Stimulated activated CD8-positive, alpha-beta memory T cell treated with anti-CD3 and anti-CD28 coated beads, Interleukin-7, amount 100 ng/mL, for 48 hours (primary cell): Measurements from ENCODE around the gene PABPN1L.

Experiments used
- DNase-seq, 2 donors: peaks; one replicate each; pipeline ENCODE4 v3.0.0-alpha.2; 2020; ENCODE audit warnings: low read depth in 1 of 2; ENCODE audit errors: extremely low read depth in 1 of 2

The PABPN1L gene

GRCh38 chr16:88870608-88871348, 4.3 kb upstream of the PABPN1L start:
- DNase-seq = no peak

- DNase-seq = no peak
Measured at GRCh38 chr16:88869673-88869980, 3.2 kb upstream of the PABPN1L start.

- no peak for DNase-seq
Measured at GRCh38 chr16:88868974-88869672, 2.7 kb upstream of the PABPN1L start.

- no peak for DNase-seq
Measured at GRCh38 chr16:88867581-88868246, 1.3 kb upstream of the PABPN1L start.

- no peak for DNase-seq
Measured at GRCh38 chr16:88865742-88866141, 718 bp downstream of the PABPN1L start.

GRCh38 chr16:88865310-88865709, 1.1 kb downstream of the PABPN1L start:
- DNase-seq = no peak

- DNase-seq = no peak
Measured at GRCh38 chr16:88864521-88864920, 1.9 kb downstream of the PABPN1L start.

- no peak for DNase-seq
Measured at GRCh38 chr16:88864099-88864498, 2.4 kb downstream of the PABPN1L start.

- DNase-seq = no peak
Measured at GRCh38 chr16:88863426-88863825, 3.0 kb downstream of the PABPN1L start.

GRCh38 chr16:88862968-88863367, 3.5 kb downstream of the PABPN1L start:
- no peak for DNase-seq

GRCh38 chr16:88861359-88861758, 5.1 kb downstream of the PABPN1L start:
- no peak for DNase-seq

GRCh38 chr16:88859381-88860091, 6.9 kb downstream of the PABPN1L start:
- no peak for DNase-seq

- peak; percentile 46 to 65 for DNase-seq
Measured at GRCh38 chr16:88857728-88858339, 8.6 kb downstream of the PABPN1L start.

- DNase-seq = peak; percentile 95 to 97
Measured at GRCh38 chr16:88856828-88857727, 9.4 kb downstream of the PABPN1L start, which contains the start of the genes GALNS and TRAPPC2L. TSS of gene GALNS (minus strand) at chr16:88856947. CDS start at chr16:88856877, 70 bp downstream. TSS of gene TRAPPC2L (plus strand) at chr16:88857127. CDS start at chr16:88857151, 24 bp downstream.

GRCh38 chr16:88856122-88856827, 10.2 kb downstream of the PABPN1L start:
- DNase-seq = no peak

GRCh38 chr16:88855736-88856121, 10.7 kb downstream of the PABPN1L start:
- no peak for DNase-seq

- DNase-seq = no peak
Measured at GRCh38 chr16:88855176-88855575, 11.3 kb downstream of the PABPN1L start.

- peak in 1 of 2 donors; percentile 17 for DNase-seq
Measured at GRCh38 chr16:88854306-88855111, 12.0 kb downstream of the PABPN1L start.
